Neural cell (in vitro differentiated cells): ENCODE results near the gene MAD1L1.

Experiments
- EP300 ChIP-seq: fragments of 450-650 bp; conservative IDR thresholded peaks from 2 replicates; pipeline ENCODE4 v1.6.1; 2014; ENCODE audit warnings: antibody characterized with exemption, mild to moderate bottlenecking, moderate library complexity; ENCODE audit not compliant: poor library complexity, severe bottlenecking
- EZH2 ChIP-seq: fragments of 200-600, 300-800 bp; shearing (Covaris generic), sonication (generic); IDR thresholded peaks from 2 replicates; pipeline ENCODE4 v1.6.1; 2014; ENCODE audit warnings: antibody characterized with exemption, low read length, borderline replicate concordance, mild to moderate bottlenecking; ENCODE audit not compliant: insufficient read depth, poor library complexity, severe bottlenecking
- MXI1 ChIP-seq: fragments of 450-650 bp; conservative IDR thresholded peaks from 2 replicates; pipeline ENCODE4 v1.6.1; 2014; ENCODE audit warnings: antibody characterized with exemption, mild to moderate bottlenecking; ENCODE audit not compliant: poor library complexity, severe bottlenecking
- POLR2AphosphoS5 ChIP-seq: IDR thresholded peaks from 2 replicates; pipeline ENCODE4 v1.6.1; 2012
- RAD21 ChIP-seq: fragments of 450-650 bp; conservative IDR thresholded peaks from 2 replicates; pipeline ENCODE4 v1.6.1; 2014; ENCODE audit warnings: antibody characterized with exemption, mild to moderate bottlenecking, moderate library complexity
- SMC3 ChIP-seq: fragments of 450-650 bp; conservative IDR thresholded peaks from 2 replicates; pipeline ENCODE4 v1.6.1; 2014; ENCODE audit warnings: antibody characterized with exemption, mild to moderate bottlenecking, moderate library complexity; ENCODE audit not compliant: poor library complexity
- TAF1 ChIP-seq: IDR thresholded peaks from 2 replicates; pipeline ENCODE4 v1.6.1; 2012; ENCODE audit warnings: low read depth
- TF ChIP-seq, protein P1 (sequence below): fragments of 450-650 bp; IDR thresholded peaks from 2 replicates; pipeline ENCODE4 v1.5.1; 2014; ENCODE audit warnings: antibody characterized with exemption, mild to moderate bottlenecking, moderate library complexity; ENCODE audit not compliant: poor library complexity, severe bottlenecking
- TF ChIP-seq, protein P2 (sequence below): IDR thresholded peaks from 2 replicates; pipeline ENCODE4 v1.6.1; 2012; ENCODE audit warnings: borderline replicate concordance

DNA sequence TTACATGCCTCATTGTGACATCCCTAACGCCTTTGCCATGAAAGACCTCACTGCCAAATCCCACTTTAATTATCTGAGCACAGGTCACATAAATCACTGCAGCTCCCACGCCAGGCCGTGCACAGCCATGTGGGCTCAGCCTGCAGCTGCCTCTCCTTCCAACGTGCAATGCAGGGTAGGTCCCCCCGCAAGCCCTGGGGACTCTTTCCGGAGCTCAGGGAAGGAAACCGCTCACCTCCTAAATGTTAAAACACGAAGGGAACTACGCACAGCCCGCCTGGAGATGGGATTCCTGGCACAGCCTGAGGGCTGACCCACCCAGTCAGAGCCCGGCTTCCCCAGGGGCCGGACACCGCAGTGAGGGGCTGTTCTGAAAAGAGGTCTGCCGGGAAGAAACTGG is 128.0 kb downstream of the MAD1L1 start:
- TF ChIP-seq, protein P1, sequence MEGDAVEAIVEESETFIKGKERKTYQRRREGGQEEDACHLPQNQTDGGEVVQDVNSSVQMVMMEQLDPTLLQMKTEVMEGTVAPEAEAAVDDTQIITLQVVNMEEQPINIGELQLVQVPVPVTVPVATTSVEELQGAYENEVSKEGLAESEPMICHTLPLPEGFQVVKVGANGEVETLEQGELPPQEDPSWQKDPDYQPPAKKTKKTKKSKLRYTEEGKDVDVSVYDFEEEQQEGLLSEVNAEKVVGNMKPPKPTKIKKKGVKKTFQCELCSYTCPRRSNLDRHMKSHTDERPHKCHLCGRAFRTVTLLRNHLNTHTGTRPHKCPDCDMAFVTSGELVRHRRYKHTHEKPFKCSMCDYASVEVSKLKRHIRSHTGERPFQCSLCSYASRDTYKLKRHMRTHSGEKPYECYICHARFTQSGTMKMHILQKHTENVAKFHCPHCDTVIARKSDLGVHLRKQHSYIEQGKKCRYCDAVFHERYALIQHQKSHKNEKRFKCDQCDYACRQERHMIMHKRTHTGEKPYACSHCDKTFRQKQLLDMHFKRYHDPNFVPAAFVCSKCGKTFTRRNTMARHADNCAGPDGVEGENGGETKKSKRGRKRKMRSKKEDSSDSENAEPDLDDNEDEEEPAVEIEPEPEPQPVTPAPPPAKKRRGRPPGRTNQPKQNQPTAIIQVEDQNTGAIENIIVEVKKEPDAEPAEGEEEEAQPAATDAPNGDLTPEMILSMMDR = no peak
- TF ChIP-seq RAD21 (no peak), EP300 (no peak), EZH2 (no peak), POLR2AphosphoS5 (no peak), SMC3 (no peak), TAF1 (no peak), MXI1 (no peak)
- TF ChIP-seq, protein P2, sequence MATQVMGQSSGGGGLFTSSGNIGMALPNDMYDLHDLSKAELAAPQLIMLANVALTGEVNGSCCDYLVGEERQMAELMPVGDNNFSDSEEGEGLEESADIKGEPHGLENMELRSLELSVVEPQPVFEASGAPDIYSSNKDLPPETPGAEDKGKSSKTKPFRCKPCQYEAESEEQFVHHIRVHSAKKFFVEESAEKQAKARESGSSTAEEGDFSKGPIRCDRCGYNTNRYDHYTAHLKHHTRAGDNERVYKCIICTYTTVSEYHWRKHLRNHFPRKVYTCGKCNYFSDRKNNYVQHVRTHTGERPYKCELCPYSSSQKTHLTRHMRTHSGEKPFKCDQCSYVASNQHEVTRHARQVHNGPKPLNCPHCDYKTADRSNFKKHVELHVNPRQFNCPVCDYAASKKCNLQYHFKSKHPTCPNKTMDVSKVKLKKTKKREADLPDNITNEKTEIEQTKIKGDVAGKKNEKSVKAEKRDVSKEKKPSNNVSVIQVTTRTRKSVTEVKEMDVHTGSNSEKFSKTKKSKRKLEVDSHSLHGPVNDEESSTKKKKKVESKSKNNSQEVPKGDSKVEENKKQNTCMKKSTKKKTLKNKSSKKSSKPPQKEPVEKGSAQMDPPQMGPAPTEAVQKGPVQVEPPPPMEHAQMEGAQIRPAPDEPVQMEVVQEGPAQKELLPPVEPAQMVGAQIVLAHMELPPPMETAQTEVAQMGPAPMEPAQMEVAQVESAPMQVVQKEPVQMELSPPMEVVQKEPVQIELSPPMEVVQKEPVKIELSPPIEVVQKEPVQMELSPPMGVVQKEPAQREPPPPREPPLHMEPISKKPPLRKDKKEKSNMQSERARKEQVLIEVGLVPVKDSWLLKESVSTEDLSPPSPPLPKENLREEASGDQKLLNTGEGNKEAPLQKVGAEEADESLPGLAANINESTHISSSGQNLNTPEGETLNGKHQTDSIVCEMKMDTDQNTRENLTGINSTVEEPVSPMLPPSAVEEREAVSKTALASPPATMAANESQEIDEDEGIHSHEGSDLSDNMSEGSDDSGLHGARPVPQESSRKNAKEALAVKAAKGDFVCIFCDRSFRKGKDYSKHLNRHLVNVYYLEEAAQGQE = no peak
